OCI-LY3 (cell line): ENCODE data around the gene NUDT8.

Experiments used
- H2AFZ ChIP-seq: fragments of 200-600, 300-600 bp; shearing (Covaris generic); 2 replicates; pipeline ENCODE4 v1.6.0; 2014; ENCODE audit warnings: antibody characterized with exemption, low read depth, low read length
- H3K27ac ChIP-seq: fragments of 200-600, 300-600 bp; sonication (generic); 2 replicates; pipeline ENCODE4 v1.5.1; 2014; ENCODE audit warnings: mild to moderate bottlenecking, low read length, moderate library complexity, mixed read lengths
- H3K27me3 ChIP-seq: fragments of 200-600, 300-600 bp; sonication (generic); 2 replicates; pipeline ENCODE4 v1.6.1; 2014; ENCODE audit warnings: low read depth, low read length, mixed read lengths
- H3K36me3 ChIP-seq: fragments of 200-600, 300-600 bp; sonication (generic); replicated peaks from 2 replicates; pipeline ENCODE3; 2014; ENCODE audit warnings: low read depth, low read length, mixed read lengths
- H3K4me1 ChIP-seq: fragments of 300-600, 200-600 bp; sonication (generic); 2 replicates; pipeline ENCODE4 v1.6.1; 2014; ENCODE audit warnings: low read length, mixed read lengths
- H3K4me2 ChIP-seq: fragments of 200-600, 300-600 bp; sonication (generic); 2 replicates; pipeline ENCODE4 v1.6.1; 2014; ENCODE audit warnings: low read length, mixed read lengths
- H3K4me3 ChIP-seq: fragments of 300-600, 200-600 bp; sonication (generic); 2 replicates; pipeline ENCODE4 v1.5.1; 2014; ENCODE audit warnings: antibody characterized with exemption, mild to moderate bottlenecking, low read length, moderate library complexity
- H3K79me2 ChIP-seq: fragments of 300-600, 200-600 bp; shearing (Covaris generic); 2 replicates; pipeline ENCODE4 v1.6.1; 2014; ENCODE audit warnings: mild to moderate bottlenecking, low read length, mixed read lengths
- H3K9ac ChIP-seq: fragments of 300-600, 200-600 bp; shearing (Covaris generic); 2 replicates; pipeline ENCODE4 v1.6.0; 2014; ENCODE audit warnings: mild to moderate bottlenecking, low read length, moderate library complexity
- H3K9me3 ChIP-seq: fragments of 200-600, 300-600 bp; shearing (Covaris generic); 2 replicates; pipeline ENCODE4 v1.6.1; 2014; ENCODE audit warnings: low read length, mixed read lengths; ENCODE audit not compliant: insufficient read depth
- H4K20me1 ChIP-seq: fragments of 200-600, 300-600 bp; sonication (generic); 2 replicates; pipeline ENCODE4 v1.6.1; 2016; ENCODE audit warnings: low read length, mixed read lengths; ENCODE audit not compliant: insufficient read depth
- CTCF ChIP-seq: fragments of 200-600, 300-600 bp; sonication (generic); IDR thresholded peaks from 2 replicates; pipeline ENCODE4 v1.5.1; 2014; ENCODE audit warnings: antibody characterized with exemption, low read length, low read depth
- EZH2phosphoT487 ChIP-seq: fragments of 200-600 bp; shearing (Covaris generic); IDR thresholded peaks from 2 replicates; pipeline ENCODE4 v1.6.1; 2018; ENCODE audit warnings: antibody characterized with exemption, mixed run types, low read depth

NUDT8 gene

GRCh38 chr11:67668192-67668551 is 38.4 kb upstream of the NUDT8 start:
- Histone ChIP-seq H3K27me3 (peaks cover 6% of the 10 kb centered on the region), H3K27ac (no peak overlapping the region)

GRCh38 chr11:67667490-67668191 is 37.9 kb upstream of the NUDT8 start:
- Histone ChIP-seq H3K36me3 (no peaks in the 10 kb centered on the region), H3K9ac (no peak overlapping the region), H3K4me2 (peak overlapping the region; percentile 46), H3K27me3 (peaks cover 6% of the 10 kb centered on the region), H3K79me2 (no peaks in the 10 kb centered on the region), H3K27ac (no peak overlapping the region), H4K20me1 (no peaks in the 10 kb centered on the region), H3K9me3 (no peaks in the 10 kb centered on the region; the same call in 1 of the 2 replicates), H2AFZ (no peak overlapping the region), H3K4me1 (peaks cover 23% of the 10 kb centered on the region), H3K4me3 (peak overlapping the region; percentile 14; the same call in 1 of the 2 replicates)
- TF ChIP-seq CTCF (no peak), EZH2phosphoT487 (no peak)

More at GRCh38 chr11:67668192-67668551, 38.4 kb upstream of the NUDT8 start:
- Histone ChIP-seq H3K4me2 (peak overlapping the region; percentile 46), H3K4me1 (peaks cover 23% of the 10 kb centered on the region), H2AFZ (no peak overlapping the region), H3K9me3 (no peaks in the 10 kb centered on the region; the same call in 1 of the 2 replicates), H3K79me2 (no peaks in the 10 kb centered on the region), H3K9ac (no peak overlapping the region), H4K20me1 (no peaks in the 10 kb centered on the region), H3K4me3 (peak overlapping the region; percentile 14; the same call in 1 of the 2 replicates), H3K36me3 (no peaks in the 10 kb centered on the region)
- TF ChIP-seq EZH2phosphoT487: no peak
- no peak for TF ChIP-seq CTCF

- Histone ChIP-seq H3K27ac (no peak overlapping the region), H4K20me1 (no peaks in the 10 kb centered on the region), H3K9ac (no peak overlapping the region), H3K4me2 (no peak overlapping the region), H3K79me2 (no peaks in the 10 kb centered on the region), H3K4me1 (peaks cover 23% of the 10 kb centered on the region), H3K4me3 (no peak overlapping the region), H3K27me3 (peaks cover 13% of the 10 kb centered on the region), H3K36me3 (no peaks in the 10 kb centered on the region), H2AFZ (no peak overlapping the region; the same call in 1 of the 2 replicates), H3K9me3 (no peaks in the 10 kb centered on the region; the same call in 1 of the 2 replicates)
- TF ChIP-seq CTCF (no peak), EZH2phosphoT487 (no peak)
These were observed 37.1 kb upstream of the NUDT8 start for GRCh38 chr11:67666676-67667489.

- Histone ChIP-seq H3K79me2 (no peaks in the 10 kb centered on the region), H2AFZ (no peak overlapping the region), H4K20me1 (no peaks in the 10 kb centered on the region), H3K4me1 (peaks cover 23% of the 10 kb centered on the region), H3K4me3 (no peak overlapping the region), H3K36me3 (no peaks in the 10 kb centered on the region), H3K4me2 (no peak overlapping the region), H3K27ac (no peak overlapping the region), H3K9me3 (no peaks in the 10 kb centered on the region; the same call in 1 of the 2 replicates), H3K9ac (no peak overlapping the region), H3K27me3 (peaks cover 19% of the 10 kb centered on the region)
- no peak for TF ChIP-seq CTCF
These were observed 36.5 kb upstream of the NUDT8 start for GRCh38 chr11:67666303-67666645.
